Stimulated activated CD4-positive, alpha-beta T cell treated with anti-CD3 and anti-CD28 coated beads, Interleukin-12 subunit alpha, Interleukin-12 subunit beta, amount 100 ng/mL, for 24 hours (primary cell): Measurements from ENCODE around the gene GRID1.

Experiments
- DNase-seq, 2 experiments: peaks; one replicate each; pipeline ENCODE4 v3.0.0-alpha.2; 2020; ENCODE audit warnings: low read depth in 2 of 2

The GRID1 gene

GRCh38 chr10:86354761-86355540 lies 11.6 kb downstream of the GRID1 start:
- DNase-seq: no peak

GRCh38 chr10:86353506-86354485 lies 12.8 kb downstream of the GRID1 start:
- no peak for DNase-seq

GRCh38 chr10:86350897-86351296 lies 15.7 kb downstream of the GRID1 start:
- no peak for DNase-seq

- DNase-seq: no peak
These were observed 16.5 kb downstream of the GRID1 start for GRCh38 chr10:86349940-86350630.

GRCh38 chr10:86349474-86349873 lies 17.1 kb downstream of the GRID1 start:
- no peak for DNase-seq

GRCh38 chr10:86348321-86349210 lies 18.0 kb downstream of the GRID1 start:
- DNase-seq: no peak

- no peak for DNase-seq
These were observed 18.7 kb downstream of the GRID1 start for GRCh38 chr10:86347856-86348255.

GRCh38 chr10:86346799-86347665 lies 19.6 kb downstream of the GRID1 start:
- no peak for DNase-seq

- no peak for DNase-seq
These were observed 20.5 kb downstream of the GRID1 start for GRCh38 chr10:86345859-86346798.

- no peak for DNase-seq
These were observed 21.2 kb downstream of the GRID1 start for GRCh38 chr10:86345296-86345858.

- no peak for DNase-seq
These were observed 21.9 kb downstream of the GRID1 start for GRCh38 chr10:86344714-86345161.

- no peak for DNase-seq
These were observed 22.3 kb downstream of the GRID1 start for GRCh38 chr10:86344281-86344680.

GRCh38 chr10:86343761-86344160 lies 22.8 kb downstream of the GRID1 start:
- DNase-seq: no peak

GRCh38 chr10:86342111-86342863 lies 24.3 kb downstream of the GRID1 start:
- DNase-seq: no peak

- no peak for DNase-seq
These were observed 25.2 kb downstream of the GRID1 start for GRCh38 chr10:86341361-86341811.

GRCh38 chr10:86340991-86341260 lies 25.7 kb downstream of the GRID1 start:
- DNase-seq: no peak

GRCh38 chr10:86340176-86340990 lies 26.2 kb downstream of the GRID1 start:
- DNase-seq: no peak
